BLaER1 (cell line): ENCODE measurements around the gene LMLN.
"Not testable (repeated sequence)": the region's sequence is repeated elsewhere in the genome, so short reads cannot be mapped to it uniquely, and the experiment has no call there.

Source experiments
- H3K27ac ChIP-seq: shearing (Covaris generic); formaldehyde crosslinking; 2 replicates; pipeline ENCODE4 v1.8.1; 2022
- H3K27me3 ChIP-seq: shearing (Covaris generic); formaldehyde crosslinking; 2 replicates; pipeline ENCODE4 v1.8.1; 2022
- H3K36me3 ChIP-seq: shearing (Covaris generic); formaldehyde crosslinking; 2 replicates; pipeline ENCODE4 v1.8.1; 2022
- H3K4me1 ChIP-seq: shearing (Covaris generic); formaldehyde crosslinking; 2 replicates; pipeline ENCODE4 v1.8.1; 2022
- H3K4me2 ChIP-seq: shearing (Covaris generic); formaldehyde crosslinking; 2 replicates; pipeline ENCODE4 v1.8.1; 2022
- H3K4me3 ChIP-seq: shearing (Covaris generic); formaldehyde crosslinking; 2 replicates; pipeline ENCODE4 v1.8.1; 2022
- H3K9ac ChIP-seq: shearing (Covaris generic); formaldehyde crosslinking; 2 replicates; pipeline ENCODE4 v1.8.1; 2022
- H3K9me3 ChIP-seq: shearing (Covaris generic); formaldehyde crosslinking; 2 replicates; pipeline ENCODE4 v1.8.1; 2022
- H4K20me1 ChIP-seq: shearing (Covaris generic); formaldehyde crosslinking; 2 replicates; pipeline ENCODE4 v1.8.1; 2022
- Cebpa-rat ChIP-seq: shearing (Covaris generic); IDR thresholded peaks from 2 replicates; pipeline ENCODE4 v1.8.1; 2022

LMLN gene

GRCh38 chr3:198070871-198071270, 110.9 kb downstream of the LMLN start:
- no peak overlapping the region for H3K4me3 ChIP-seq
- no peaks in the 10 kb centered on the region for H3K27me3 ChIP-seq
- 0 out of 2 replicates have a peak, but pooled peaks cover 6% of the 10 kb centered on the region for H3K4me1 ChIP-seq
- H3K27ac ChIP-seq: no peak overlapping the region
- no peaks in the 10 kb centered on the region for H3K9me3 ChIP-seq
- no peak overlapping the region for H3K9ac ChIP-seq
- H3K4me2 ChIP-seq: no peak overlapping the region
- peaks cover 34% of the 10 kb centered on the region for H3K36me3 ChIP-seq
- TF ChIP-seq Cebpa-rat: no peak
- H4K20me1 ChIP-seq: no peaks in the 10 kb centered on the region

- no peak overlapping the region for H3K27ac ChIP-seq
- H3K9ac ChIP-seq: no peak overlapping the region
- no peak overlapping the region for H3K4me2 ChIP-seq
- H4K20me1 ChIP-seq: no peaks in the 10 kb centered on the region
- H3K9me3 ChIP-seq: no peaks in the 10 kb centered on the region
- H3K27me3 ChIP-seq: no peaks in the 10 kb centered on the region
- H3K36me3 ChIP-seq: peaks cover 33% of the 10 kb centered on the region
- 0 out of 2 replicates have a peak, but pooled peaks cover 5% of the 10 kb centered on the region for H3K4me1 ChIP-seq
- H3K4me3 ChIP-seq: no peak overlapping the region
- no peak for TF ChIP-seq Cebpa-rat
Observed at GRCh38 chr3:198071602-198072287, 111.7 kb downstream of the LMLN start.

GRCh38 chr3:198076722-198077308, 116.8 kb downstream of the LMLN start:
- Histone ChIP-seq H3K4me2 (no peak overlapping the region), H3K27me3 (peaks cover 5% of the 10 kb centered on the region), H3K36me3 (peaks cover 17% of the 10 kb centered on the region), H3K4me1 (peaks cover 19% of the 10 kb centered on the region), H3K9me3 (no peaks in the 10 kb centered on the region), H3K4me3 (no peak overlapping the region), H3K27ac (no peak overlapping the region), H3K9ac (no peak overlapping the region), H4K20me1 (no peaks in the 10 kb centered on the region)
- no peak for TF ChIP-seq Cebpa-rat

GRCh38 chr3:198079771-198080520, 119.9 kb downstream of the LMLN start:
- Histone ChIP-seq H3K27me3 (peaks cover 5% of the 10 kb centered on the region), H3K4me2 (peak overlapping the region; percentile 90), H3K4me3 (peak overlapping the region; percentile 81), H4K20me1 (no peaks in the 10 kb centered on the region), H3K27ac (peak overlapping the region; percentile 89), H3K9me3 (no peaks in the 10 kb centered on the region), H3K4me1 (peaks cover 20% of the 10 kb centered on the region), H3K36me3 (no peaks in the 10 kb centered on the region), H3K9ac (peak overlapping the region; percentile 84)
- TF ChIP-seq Cebpa-rat: no peak

- Histone ChIP-seq H3K4me3 (peak overlapping the region; percentile 81), H3K27ac (peak overlapping the region; percentile 89), H3K9me3 (no peaks in the 10 kb centered on the region), H3K4me1 (peaks cover 20% of the 10 kb centered on the region), H3K9ac (peak overlapping the region; percentile 84), H3K36me3 (no peaks in the 10 kb centered on the region), H3K4me2 (peak overlapping the region; percentile 90), H3K27me3 (peaks cover 5% of the 10 kb centered on the region), H4K20me1 (no peaks in the 10 kb centered on the region)
- no peak for TF ChIP-seq Cebpa-rat
Observed at GRCh38 chr3:198080521-198081384, 120.7 kb downstream of the LMLN start.

DNA sequence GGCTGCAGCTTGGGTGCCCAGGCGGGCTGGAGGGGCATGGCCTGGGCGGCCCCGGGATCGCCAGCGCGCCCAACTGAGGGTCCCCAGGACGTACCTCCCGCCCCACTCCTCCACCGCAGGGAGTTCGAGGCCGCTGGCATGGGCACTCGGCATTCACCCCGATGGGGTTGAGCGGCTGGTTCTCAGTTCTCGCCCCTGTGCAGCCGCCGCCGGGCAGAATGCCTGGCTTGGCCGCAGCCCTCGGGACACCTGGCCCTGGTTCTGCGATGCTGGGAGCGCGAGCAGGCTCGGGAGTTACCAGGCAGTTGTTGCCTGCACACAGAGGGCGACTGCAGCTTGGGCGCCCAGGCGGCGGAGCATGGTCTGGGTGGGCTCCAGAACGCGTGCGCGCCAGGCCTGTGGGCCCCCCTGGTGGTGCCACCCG, 121.4 kb downstream of the LMLN start:
- H3K9ac ChIP-seq: peak overlapping the region; percentile 84
- peaks cover 20% of the 10 kb centered on the region for H3K4me1 ChIP-seq
- no peaks in the 10 kb centered on the region for H3K9me3 ChIP-seq
- TF ChIP-seq Cebpa-rat: no peak
- peaks cover 5% of the 10 kb centered on the region for H3K27me3 ChIP-seq
- peak overlapping the region; percentile 89 for H3K27ac ChIP-seq
- no peaks in the 10 kb centered on the region for H4K20me1 ChIP-seq
- H3K4me3 ChIP-seq: peak overlapping the region; percentile 81
- H3K4me2 ChIP-seq: peak overlapping the region; percentile 90
- H3K36me3 ChIP-seq: no peaks in the 10 kb centered on the region

- not testable (repeated sequence) for H3K27me3 ChIP-seq, H3K36me3 ChIP-seq, H3K4me3 ChIP-seq, H3K9me3 ChIP-seq, H4K20me1 ChIP-seq, H3K4me2 ChIP-seq, H3K9ac ChIP-seq, H3K27ac ChIP-seq
- peaks cover 20% of the 10 kb centered on the region for H3K4me1 ChIP-seq
Observed at GRCh38 chr3:198082226-198082625, 122.2 kb downstream of the LMLN start.

GRCh38 chr3:198088421-198088955, 128.5 kb downstream of the LMLN start:
- H3K4me1 ChIP-seq: 0 out of 2 replicates have a peak, but pooled peaks cover 4% of the 10 kb centered on the region
- H3K9ac ChIP-seq: no peak overlapping the region
- no peaks in the 10 kb centered on the region for H4K20me1 ChIP-seq
- H3K4me2 ChIP-seq: no peak overlapping the region
- H3K4me3 ChIP-seq: no peak overlapping the region
- H3K36me3 ChIP-seq: no peaks in the 10 kb centered on the region
- no peak for TF ChIP-seq Cebpa-rat
- H3K27me3 ChIP-seq: no peaks in the 10 kb centered on the region
- no peak overlapping the region for H3K27ac ChIP-seq
- H3K9me3 ChIP-seq: peaks cover 6% of the 10 kb centered on the region

DNA sequence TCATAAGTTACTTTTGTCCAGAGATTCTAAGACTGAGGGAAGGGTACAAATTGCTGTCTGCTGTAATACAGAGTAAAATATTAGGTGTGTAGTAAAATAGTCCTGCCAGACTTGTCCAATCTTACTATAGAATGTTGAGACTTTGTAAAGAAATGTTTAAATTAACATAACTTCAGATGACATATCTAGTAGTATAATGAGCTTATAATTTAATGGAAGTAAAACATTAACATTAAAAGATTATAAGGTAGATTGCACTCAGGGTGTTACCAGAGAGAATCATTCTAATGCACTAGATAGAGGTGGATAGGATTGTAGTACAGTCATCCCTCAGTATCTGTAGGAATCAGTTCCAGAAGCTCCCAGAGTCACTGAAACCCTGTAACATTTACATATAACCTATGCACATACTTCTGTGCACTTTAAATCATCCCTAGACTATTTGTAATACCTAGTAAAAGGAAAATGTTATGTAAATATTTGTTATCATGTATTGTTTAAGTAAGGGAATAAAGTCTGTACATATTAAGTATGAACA, 130.8 kb downstream of the LMLN start:
- no peak overlapping the region for H3K4me3 ChIP-seq
- peaks cover 19% of the 10 kb centered on the region for H3K9me3 ChIP-seq
- no peaks in the 10 kb centered on the region for H3K27me3 ChIP-seq
- no peak overlapping the region for H3K4me2 ChIP-seq
- H3K9ac ChIP-seq: no peak overlapping the region
- H3K27ac ChIP-seq: no peak overlapping the region
- H3K4me1 ChIP-seq: 0 out of 2 replicates have a peak, but pooled peaks cover 4% of the 10 kb centered on the region
- H4K20me1 ChIP-seq: no peaks in the 10 kb centered on the region
- TF ChIP-seq Cebpa-rat: no peak
- H3K36me3 ChIP-seq: no peaks in the 10 kb centered on the region
